ENCODE results near the gene VAV3. TPM values are rescaled to one million over a fixed set of nuclear protein-coding genes. Genes with fewer than 3 reads are reported as not detected.

VAV3 gene
- total RNA-seq, 4 donors from 2014 or later = 0.33 to 12.1 (median 0.47) TPM

- H3K9me3 ChIP-seq = no peaks in the 10 kb centered on the region
- H3K27ac ChIP-seq = no peak overlapping the region
- DNase-seq (no peak), ATAC-seq (no peak)
- no peaks in the 10 kb centered on the region for H3K4me1 ChIP-seq
- TF ChIP-seq POLR2A (IDR thresholded peaks at IDR 0.05) (no peak), CTCF (IDR thresholded peaks at IDR 0.05 in 4 of 5, conservative IDR thresholded peaks at IDR 0.05 in 1 of 5) (no peak)
- H3K4me3 ChIP-seq = no peak overlapping the region
- no peaks in the 10 kb centered on the region for H3K27me3 ChIP-seq
- intact Hi-C loops (cut with DNase I; ENCODE audit: low total_unique reads) = no loop called here
- H3K36me3 ChIP-seq = no peaks in the 10 kb centered on the region
- in situ Hi-C loops (cut with MboI; ENCODE audit: low sequenced_read_pairs in 4 of 4) = no loop called here
These were observed 161.4 kb downstream of the VAV3 start for GRCh38 chr1:107803579-107803978.

GRCh38 chr1:107802654-107803053 is 162.3 kb downstream of the VAV3 start:
- H3K9me3 ChIP-seq = no peaks in the 10 kb centered on the region
- no peak for TF ChIP-seq POLR2A (IDR thresholded peaks at IDR 0.05)
- TF ChIP-seq CTCF (IDR thresholded peaks at IDR 0.05 in 4 of 5, conservative IDR thresholded peaks at IDR 0.05 in 1 of 5) = no peak
- intact Hi-C loops (cut with DNase I; ENCODE audit: low total_unique reads) (no loop called here), in situ Hi-C loops (cut with MboI; ENCODE audit: low sequenced_read_pairs in 4 of 4) (no loop called here)
- H3K4me1 ChIP-seq = no peaks in the 10 kb centered on the region
- ATAC-seq (no peak), DNase-seq (no peak)
- no peak overlapping the region for H3K4me3 ChIP-seq
- H3K27me3 ChIP-seq = no peaks in the 10 kb centered on the region
- H3K27ac ChIP-seq = no peak overlapping the region
- no peaks in the 10 kb centered on the region for H3K36me3 ChIP-seq

- in situ Hi-C loops (cut with MboI; ENCODE audit: low sequenced_read_pairs in 4 of 4) = no loop called here
- ATAC-seq = no peak
These were observed 169.0 kb downstream of the VAV3 start for GRCh38 chr1:107795994-107796393.

GRCh38 chr1:107795441-107795840 is 169.5 kb downstream of the VAV3 start:
- DNase-seq (no peak), ATAC-seq (no peak)
- H3K9me3 ChIP-seq = no peaks in the 10 kb centered on the region
- H3K4me3 ChIP-seq = no peak overlapping the region
- H3K27ac ChIP-seq = no peak overlapping the region
- TF ChIP-seq CTCF (IDR thresholded peaks at IDR 0.05 in 4 of 5, conservative IDR thresholded peaks at IDR 0.05 in 1 of 5) (no peak), POLR2A (IDR thresholded peaks at IDR 0.05) (no peak)
- no peaks in the 10 kb centered on the region for H3K4me1 ChIP-seq
- H3K27me3 ChIP-seq = no peaks in the 10 kb centered on the region
- intact Hi-C loops (cut with DNase I; ENCODE audit: low total_unique reads) = no loop called here
- in situ Hi-C loops (cut with MboI; ENCODE audit: low sequenced_read_pairs in 4 of 4) = no loop called here
- H3K36me3 ChIP-seq = no peaks in the 10 kb centered on the region

More at GRCh38 chr1:107795994-107796393, 169.0 kb downstream of the VAV3 start:
- H3K27ac ChIP-seq = no peak overlapping the region
- H3K36me3 ChIP-seq = no peaks in the 10 kb centered on the region
- intact Hi-C loops (cut with DNase I; ENCODE audit: low total_unique reads) = no loop called here
- no peaks in the 10 kb centered on the region for H3K4me1 ChIP-seq
- TF ChIP-seq POLR2A (IDR thresholded peaks at IDR 0.05) (no peak), CTCF (IDR thresholded peaks at IDR 0.05 in 4 of 5, conservative IDR thresholded peaks at IDR 0.05 in 1 of 5) (no peak)
- no peaks in the 10 kb centered on the region for H3K27me3 ChIP-seq
- H3K9me3 ChIP-seq = no peaks in the 10 kb centered on the region
- no peak overlapping the region for H3K4me3 ChIP-seq
- no peak for DNase-seq

- intact Hi-C loops (cut with DNase I; ENCODE audit: low total_unique reads) = no loop called here
- Histone ChIP-seq H3K27ac (no peak overlapping the region), H3K4me1 (no peaks in the 10 kb centered on the region), H3K27me3 (no peaks in the 10 kb centered on the region), H3K36me3 (no peaks in the 10 kb centered on the region), H3K4me3 (no peak overlapping the region), H3K9me3 (no peaks in the 10 kb centered on the region)
- DNase-seq (no peak), ATAC-seq (no peak)
- no peak for TF ChIP-seq CTCF (IDR thresholded peaks at IDR 0.05 in 4 of 5, conservative IDR thresholded peaks at IDR 0.05 in 1 of 5)
- TF ChIP-seq POLR2A (IDR thresholded peaks at IDR 0.05) = no peak
- in situ Hi-C loops (cut with MboI; ENCODE audit: low sequenced_read_pairs in 4 of 4) = no loop called here
These were observed 170.4 kb downstream of the VAV3 start for GRCh38 chr1:107794571-107794970.

Measured in gastrocnemius medialis (tissue), 4 donors.